Measurements from ENCODE around the gene COMMD1.

The COMMD1 gene

DNA sequence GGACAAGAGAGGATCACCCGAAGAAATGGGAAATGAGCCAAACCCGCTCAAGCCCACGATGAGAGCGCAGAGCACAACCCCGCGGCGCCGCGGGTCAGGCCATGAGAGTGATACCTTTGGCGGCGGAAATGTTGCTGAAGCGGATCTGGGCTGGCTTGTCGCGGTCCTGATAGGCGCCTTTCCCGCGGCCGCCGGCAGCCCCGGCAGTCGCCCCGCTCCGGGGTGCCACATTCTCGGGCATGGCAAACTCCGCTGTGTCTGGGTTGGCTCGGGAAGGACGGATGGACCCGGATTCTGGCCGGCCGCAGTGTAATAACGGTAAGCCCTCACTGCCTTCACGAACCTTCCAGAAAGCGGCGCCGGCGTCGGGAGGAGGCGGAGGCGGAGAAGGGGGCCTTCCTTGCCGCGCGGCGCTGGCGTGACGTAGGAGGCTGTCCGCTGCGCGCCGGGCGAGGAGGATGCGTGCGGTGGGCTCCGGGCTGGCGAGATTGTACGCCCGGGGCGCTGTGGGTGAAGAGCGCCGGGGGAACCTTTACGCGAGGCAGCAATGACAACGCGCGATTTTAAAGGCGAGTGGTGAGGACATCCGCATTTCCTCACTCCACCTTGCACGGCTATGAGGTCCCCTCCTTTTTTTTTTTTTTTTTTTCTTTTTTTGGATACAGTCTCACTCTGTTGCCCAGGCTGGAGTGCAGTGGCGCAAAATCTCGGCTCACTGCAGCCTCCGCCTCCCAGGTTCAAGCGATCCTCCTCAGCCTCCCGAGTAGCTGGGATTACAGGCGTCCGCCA lies 17.0 kb upstream of the COMMD1 start, which contains the start of gene CCT4:
TSS of gene CCT4 (minus strand) at position 390 of the 789 bp plus-strand sequence. CDS start at position 241, 149 bp downstream.
- Histone ChIP-seq H4K20me1 (ENCODE audit: control insufficient read depth, insufficient read depth, low read depth, low read length) (peaks cover 27% of the 10 kb centered on the region), H3K27me3 (ENCODE audit: control insufficient read depth, low read length) (no peaks in the 10 kb centered on the region), H3K79me2 (ENCODE audit: control insufficient read depth, low read length) (peaks cover 56% of the 10 kb centered on the region), H3K27ac (ENCODE audit: low read depth, low read length) (peak within 1 kb of the TSS; percentile 71), H3K9me3 (ENCODE audit: control insufficient read depth, insufficient read depth, low read length) (no peaks in the 10 kb centered on the region), H3K9me2 (replicated peaks; ENCODE audit: control insufficient read depth, low read length) (no peaks in the 10 kb centered on the region), H3F3A (ENCODE audit: control insufficient read depth, insufficient read depth) (peaks cover 5% of the 10 kb centered on the region), H3K36me3 (ENCODE audit: control insufficient read depth, low read length) (peaks cover 46% of the 10 kb centered on the region), H3K4me3 (ENCODE audit: low read length) (peak within 1 kb of the TSS; percentile 82), H3K4me2 (ENCODE audit: low read length) (peak within 1 kb of the TSS; percentile 79), H3K4me1 (ENCODE audit: control insufficient read depth, low read length) (peaks cover 25% of the 10 kb centered on the region)
- TF ChIP-seq, protein P1, sequence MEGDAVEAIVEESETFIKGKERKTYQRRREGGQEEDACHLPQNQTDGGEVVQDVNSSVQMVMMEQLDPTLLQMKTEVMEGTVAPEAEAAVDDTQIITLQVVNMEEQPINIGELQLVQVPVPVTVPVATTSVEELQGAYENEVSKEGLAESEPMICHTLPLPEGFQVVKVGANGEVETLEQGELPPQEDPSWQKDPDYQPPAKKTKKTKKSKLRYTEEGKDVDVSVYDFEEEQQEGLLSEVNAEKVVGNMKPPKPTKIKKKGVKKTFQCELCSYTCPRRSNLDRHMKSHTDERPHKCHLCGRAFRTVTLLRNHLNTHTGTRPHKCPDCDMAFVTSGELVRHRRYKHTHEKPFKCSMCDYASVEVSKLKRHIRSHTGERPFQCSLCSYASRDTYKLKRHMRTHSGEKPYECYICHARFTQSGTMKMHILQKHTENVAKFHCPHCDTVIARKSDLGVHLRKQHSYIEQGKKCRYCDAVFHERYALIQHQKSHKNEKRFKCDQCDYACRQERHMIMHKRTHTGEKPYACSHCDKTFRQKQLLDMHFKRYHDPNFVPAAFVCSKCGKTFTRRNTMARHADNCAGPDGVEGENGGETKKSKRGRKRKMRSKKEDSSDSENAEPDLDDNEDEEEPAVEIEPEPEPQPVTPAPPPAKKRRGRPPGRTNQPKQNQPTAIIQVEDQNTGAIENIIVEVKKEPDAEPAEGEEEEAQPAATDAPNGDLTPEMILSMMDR (IDR thresholded peaks at IDR 0.05; ENCODE audit: low read depth, low read length, poor library complexity, severe bottlenecking) = no peak
- no peak for TF ChIP-seq EZH2phosphoT487 (IDR thresholded peaks at IDR 0.05; ENCODE audit: borderline replicate concordance, low read length)

DNA sequence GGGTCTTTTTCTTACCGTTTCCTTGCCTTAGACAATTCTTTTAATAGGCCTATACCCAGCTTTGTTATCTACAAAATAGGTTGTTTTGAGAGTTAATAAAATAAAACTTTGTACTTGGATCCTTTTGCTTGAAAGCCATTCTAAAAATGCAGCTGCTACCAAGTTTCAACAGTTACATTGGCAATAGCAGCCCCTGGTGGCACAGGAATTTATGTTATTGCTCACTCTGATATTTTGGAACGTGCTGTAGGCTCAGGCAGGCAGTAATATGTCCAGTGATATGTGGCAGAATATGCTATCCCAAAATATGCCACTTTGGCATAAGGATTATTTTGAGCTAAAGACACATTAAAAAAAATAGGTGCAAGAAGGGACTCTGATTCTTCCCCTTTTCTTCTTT lies 6.7 kb upstream of the COMMD1 start:
- Histone ChIP-seq H3K27ac (ENCODE audit: low read depth, low read length) (no peak overlapping the region), H3K4me1 (ENCODE audit: control insufficient read depth, low read length) (no peaks in the 10 kb centered on the region), H3K79me2 (ENCODE audit: control insufficient read depth, low read length) (no peaks in the 10 kb centered on the region), H3K4me3 (ENCODE audit: low read length) (no peak overlapping the region), H3K9me3 (ENCODE audit: control insufficient read depth, insufficient read depth, low read length) (no peaks in the 10 kb centered on the region), H3F3A (ENCODE audit: control insufficient read depth, insufficient read depth) (no peaks in the 10 kb centered on the region), H3K9me2 (replicated peaks; ENCODE audit: control insufficient read depth, low read length) (no peaks in the 10 kb centered on the region), H4K20me1 (ENCODE audit: control insufficient read depth, insufficient read depth, low read depth, low read length) (no peaks in the 10 kb centered on the region), H3K4me2 (ENCODE audit: low read length) (no peak overlapping the region), H3K36me3 (ENCODE audit: control insufficient read depth, low read length) (no peaks in the 10 kb centered on the region), H3K27me3 (ENCODE audit: control insufficient read depth, low read length) (no peaks in the 10 kb centered on the region)
- TF ChIP-seq, protein P1 (IDR thresholded peaks at IDR 0.05; ENCODE audit: low read depth, low read length, poor library complexity, severe bottlenecking) = peak; percentile 49
- TF ChIP-seq EZH2phosphoT487 (IDR thresholded peaks at IDR 0.05; ENCODE audit: borderline replicate concordance, low read length) = no peak

DNA sequence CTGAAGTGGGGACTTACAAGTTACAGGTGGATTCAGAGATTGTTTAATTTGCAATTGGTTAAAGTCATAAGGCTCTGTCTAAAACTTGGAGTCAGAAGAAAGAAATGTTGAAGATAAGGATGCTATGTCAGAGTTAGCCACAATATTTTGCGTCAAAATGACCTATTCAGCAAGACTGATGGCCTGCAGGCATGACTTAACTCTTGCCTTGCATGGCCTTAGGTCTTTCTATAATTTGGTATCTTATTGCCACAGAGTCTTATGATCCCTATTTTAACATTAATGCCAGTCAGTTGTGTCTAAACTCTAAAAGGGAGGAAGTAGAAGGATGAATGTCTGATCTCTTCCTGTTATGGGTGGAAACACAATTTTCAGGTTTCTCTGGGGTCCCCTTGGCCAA lies 5.2 kb upstream of the COMMD1 start:
- Histone ChIP-seq H3K4me2 (ENCODE audit: low read length) (no peak overlapping the region), H3K9me3 (ENCODE audit: control insufficient read depth, insufficient read depth, low read length) (no peaks in the 10 kb centered on the region), H3K79me2 (ENCODE audit: control insufficient read depth, low read length) (no peaks in the 10 kb centered on the region), H3K27me3 (ENCODE audit: control insufficient read depth, low read length) (no peaks in the 10 kb centered on the region), H3F3A (ENCODE audit: control insufficient read depth, insufficient read depth) (no peaks in the 10 kb centered on the region), H3K27ac (ENCODE audit: low read depth, low read length) (no peak overlapping the region), H3K9me2 (replicated peaks; ENCODE audit: control insufficient read depth, low read length) (no peaks in the 10 kb centered on the region), H3K4me3 (ENCODE audit: low read length) (no peak overlapping the region), H3K36me3 (ENCODE audit: control insufficient read depth, low read length) (no peaks in the 10 kb centered on the region), H3K4me1 (ENCODE audit: control insufficient read depth, low read length) (peaks cover 7% of the 10 kb centered on the region), H4K20me1 (ENCODE audit: control insufficient read depth, insufficient read depth, low read depth, low read length) (no peaks in the 10 kb centered on the region)
- no peak for TF ChIP-seq EZH2phosphoT487 (IDR thresholded peaks at IDR 0.05; ENCODE audit: borderline replicate concordance, low read length)
- TF ChIP-seq, protein P1 (IDR thresholded peaks at IDR 0.05; ENCODE audit: low read depth, low read length, poor library complexity, severe bottlenecking) = no peak

All from DOHH2 (cell line).